GM12864 (cell line): ENCODE data around the gene HBZ.
"Not testable (repeated sequence)": the region's sequence is repeated elsewhere in the genome, so short reads cannot be mapped to it uniquely, and the experiment has no call there.

Source experiments
- DNase-seq: peaks from one replicate; pipeline ENCODE4 v3.0.0-alpha.2; 2011; ENCODE audit warnings: low read depth
- H3K4me3 ChIP-seq: 2 replicates; pipeline ENCODE4 v1.5.1; 2011; ENCODE audit warnings: mild to moderate bottlenecking, low read depth, low read length, control low read depth
- CTCF ChIP-seq: IDR thresholded peaks from 2 replicates; pipeline ENCODE4 v1.5.1; 2011; ENCODE audit warnings: low read depth, mild to moderate bottlenecking, moderate library complexity, low read length, control low read depth, inconsistent platforms; ENCODE audit errors: missing control alignments

Gene HBZ

GRCh38 chr16:175011-175949 lies 22.8 kb downstream of the HBZ start:
- no peak for TF ChIP-seq CTCF
- no peak for DNase-seq
- no peak overlapping the region for H3K4me3 ChIP-seq

- DNase-seq, H3K4me3 ChIP-seq: not testable (repeated sequence)
Observed at GRCh38 chr16:176006-176405, 23.6 kb downstream of the HBZ start.

GRCh38 chr16:176477-177382 lies 24.3 kb downstream of the HBZ start, which contains the start of gene HBA1:
TSS of gene HBA1 (plus strand) at chr16:176680. CDS start at chr16:176717, 37 bp downstream.
- not testable (repeated sequence) for DNase-seq, H3K4me3 ChIP-seq

GRCh38 chr16:177394-177822 lies 25.0 kb downstream of the HBZ start:
- H3K4me3 ChIP-seq, result no peak overlapping the region
- no peak for TF ChIP-seq CTCF
- DNase-seq, result no peak

GRCh38 chr16:177981-178667 lies 25.7 kb downstream of the HBZ start:
- DNase-seq, result no peak
- no peak overlapping the region for H3K4me3 ChIP-seq
- TF ChIP-seq CTCF, result no peak

- no peak for TF ChIP-seq CTCF
- no peak overlapping the region for H3K4me3 ChIP-seq
- DNase-seq, result no peak
Observed at GRCh38 chr16:178668-179015, 26.2 kb downstream of the HBZ start.

GRCh38 chr16:179211-180092 lies 27.0 kb downstream of the HBZ start:
- no peak overlapping the region for H3K4me3 ChIP-seq
- DNase-seq, result no peak
- TF ChIP-seq CTCF, result no peak
